Gastroesophageal sphincter (tissue), 4 donors: ENCODE results near the gene DCUN1D3. TPM values are rescaled to one million over a fixed set of nuclear protein-coding genes. Genes with fewer than 3 reads are reported as not detected.

Experiments
- ATAC-seq: fragments of 150-250 bp; one replicate; pipeline ENCODE4 v1.9.1; 2016; ENCODE audit warnings: mild to moderate bottlenecking, moderate library complexity
- H3K27ac ChIP-seq, 4 donors: fragments of 200-600 bp; sonication (generic) in 3 of 4; 1 replicate in 3 of 4; 2 replicates in 1 of 4; pipeline ENCODE4 v1.5.1; 2016 to 2019
- H3K27me3 ChIP-seq: fragments of 200-600 bp; sonication (generic); one replicate; pipeline ENCODE4 v1.5.1; 2019
- H3K36me3 ChIP-seq, 2 donors: fragments of 200-600 bp; sonication (generic); one replicate each; pipeline ENCODE4 v1.5.1; 2019; ENCODE audit warnings: control low read depth in 1 of 2
- H3K4me1 ChIP-seq, 3 donors: fragments of 200-600 bp; sonication (generic); 1 replicate in 2 of 3; 2 replicates in 1 of 3; pipeline ENCODE4 v1.5.1; 2016 to 2019; ENCODE audit warnings: control low read depth in 2 of 3
- H3K4me3 ChIP-seq, 2 donors: fragments of 200-600 bp; sonication (generic); one replicate each; pipeline ENCODE4 v1.5.1; 2019; ENCODE audit warnings: mild to moderate bottlenecking in 1 of 2, moderate library complexity in 1 of 2
- H3K9me3 ChIP-seq, 3 donors: fragments of 200-600 bp; sonication (generic); one replicate each; pipeline ENCODE4 v1.5.1; 2017 to 2019; ENCODE audit warnings: control low read depth in 2 of 3
- CTCF ChIP-seq, 4 experiments: fragments of 200-600 bp in 2 of 4; fragments of 450-650 bp in 2 of 4; sonication (generic) in 1 of 4; IDR thresholded peaks; one replicate each; pipeline ENCODE4 v1.5.1; 2017 to 2019; ENCODE audit warnings: antibody characterized with exemption in 4 of 4, mild to moderate bottlenecking in 2 of 4, moderate library complexity in 2 of 4
- EP300 ChIP-seq: sonication (generic); formaldehyde crosslinking; IDR thresholded peaks from one replicate; pipeline ENCODE4 v1.6.1; 2017; ENCODE audit warnings: antibody characterized with exemption, mild to moderate bottlenecking
- POLR2A ChIP-seq, 2 donors: fragments of 450-650 bp; IDR thresholded peaks; one replicate each; pipeline ENCODE4 v1.6.1; 2017; ENCODE audit warnings: antibody characterized with exemption in 2 of 2, mild to moderate bottlenecking in 2 of 2, moderate library complexity in 1 of 2
- POLR2AphosphoS5 ChIP-seq: sonication (generic); formaldehyde crosslinking; IDR thresholded peaks from one replicate; pipeline ENCODE4 v1.6.1; 2017; ENCODE audit warnings: antibody characterized with exemption
- WGBS, 2 donors: methylation state at CpG; one replicate each; pipeline ENCODE4 v1.1.5; 2018; ENCODE audit warnings: low coverage in 1 of 2; 5-methylcytosine and 5-hydroxymethylcytosine counted together
- total RNA-seq, 4 donors: library from RNA; depleted of rRNA; stranded (reverse); fragments of >200 nt; gene quantifications; one replicate each; pipeline ENCODE4 v1.1.0, GENCODE V29; 2016

The DCUN1D3 gene
- total RNA-seq, 4 donors from 2014 or later = 28.6 to 35.7 (median 33.5) TPM

- H3K4me1 ChIP-seq = peaks cover 13 to 73% (median 38%) of the 10 kb centered on the region in 3 donors
These were observed 18.7 kb downstream of the DCUN1D3 start for GRCh38 chr16:20881503-20881878.

GRCh38 chr16:20880867-20881502, 19.2 kb downstream of the DCUN1D3 start:
- WGBS, 2 donors = 22 to 59% methylated on average over 3 of the region's 3 CpGs
- Histone ChIP-seq H3K36me3 (no peaks in the 10 kb centered on the region), H3K9me3 (no peaks in the 10 kb centered on the region), H3K4me1 (peaks cover 13 to 75% (median 38%) of the 10 kb centered on the region in 3 donors), H3K4me3 (no peak overlapping the region), H3K27ac (peak overlapping the region; percentile 35 to 73 (median 52)), H3K27me3 (no peaks in the 10 kb centered on the region)
- ATAC-seq = no peak
- TF ChIP-seq POLR2A (IDR thresholded peaks at IDR 0.05) = no peak
- TF ChIP-seq POLR2AphosphoS5 = no peak
- TF ChIP-seq CTCF (IDR thresholded peaks at IDR 0.05) = no peak
- TF ChIP-seq EP300 = no peak

More at GRCh38 chr16:20881503-20881878, 18.7 kb downstream of the DCUN1D3 start:
- Histone ChIP-seq H3K27ac (peak overlapping the region in 3 of 4 donors; percentile 37 to 73 (median 68)), H3K27me3 (no peaks in the 10 kb centered on the region), H3K36me3 (no peaks in the 10 kb centered on the region), H3K4me3 (no peak overlapping the region), H3K9me3 (no peaks in the 10 kb centered on the region)
- ATAC-seq = no peak
- 73% methylated on average over 6 of the region's 6 CpGs; no CpG with 5 or more reads in 1 of the 2 donors for WGBS, 2 donors
- TF ChIP-seq POLR2A (IDR thresholded peaks at IDR 0.05) (no peak), EP300 (no peak), POLR2AphosphoS5 (no peak)

- Histone ChIP-seq H3K36me3 (no peaks in the 10 kb centered on the region), H3K4me1 (peaks cover 13 to 90% (median 37%) of the 10 kb centered on the region in 3 donors), H3K27me3 (no peaks in the 10 kb centered on the region), H3K27ac (peak overlapping the region; percentile 68 to 73 (median 70)), H3K9me3 (no peaks in the 10 kb centered on the region), H3K4me3 (no peak overlapping the region)
- no peak for ATAC-seq
- WGBS, 2 donors = 7 to 21% methylated on average over 6 to 7 of the region's 7 CpGs
- TF ChIP-seq CTCF (IDR thresholded peaks at IDR 0.05) (no peak), POLR2AphosphoS5 (no peak), EP300 (no peak), POLR2A (IDR thresholded peaks at IDR 0.05) (no peak)
These were observed 20.8 kb downstream of the DCUN1D3 start for GRCh38 chr16:20879175-20880040.

- peaks cover 13 to 88% (median 33%) of the 10 kb centered on the region in 3 donors for H3K4me1 ChIP-seq
- H3K9me3 ChIP-seq = no peaks in the 10 kb centered on the region
- H3K4me3 ChIP-seq = no peak overlapping the region
- TF ChIP-seq POLR2AphosphoS5 (no peak), POLR2A (IDR thresholded peaks at IDR 0.05) (no peak), CTCF (IDR thresholded peaks at IDR 0.05) (no peak), EP300 (no peak)
- ATAC-seq = no peak
- WGBS, 2 donors = 63 to 72% methylated on average over 2 to 5 of the region's 5 CpGs
- H3K27ac ChIP-seq = peak overlapping the region; percentile 68 to 73 (median 70)
- H3K27me3 ChIP-seq = no peaks in the 10 kb centered on the region
- no peaks in the 10 kb centered on the region for H3K36me3 ChIP-seq
These were observed 21.4 kb downstream of the DCUN1D3 start for GRCh38 chr16:20878682-20879147.

GRCh38 chr16:20875355-20875650, 24.9 kb downstream of the DCUN1D3 start:
- TF ChIP-seq POLR2AphosphoS5 = no peak
- TF ChIP-seq EP300 = no peak
- no peak overlapping the region for H3K4me3 ChIP-seq
- no peaks in the 10 kb centered on the region for H3K36me3 ChIP-seq
- H3K4me1 ChIP-seq = peaks cover 21 to 88% (median 43%) of the 10 kb centered on the region in 3 donors
- no peaks in the 10 kb centered on the region for H3K27me3 ChIP-seq
- 80 to 83% methylated on average over 1 of the region's 1 CpG for WGBS, 2 donors
- ATAC-seq = no peak
- no peak overlapping the region for H3K27ac ChIP-seq
- H3K9me3 ChIP-seq = no peaks in the 10 kb centered on the region
